Measurements from ENCODE around the gene SLC25A26.

The SLC25A26 gene

DNA sequence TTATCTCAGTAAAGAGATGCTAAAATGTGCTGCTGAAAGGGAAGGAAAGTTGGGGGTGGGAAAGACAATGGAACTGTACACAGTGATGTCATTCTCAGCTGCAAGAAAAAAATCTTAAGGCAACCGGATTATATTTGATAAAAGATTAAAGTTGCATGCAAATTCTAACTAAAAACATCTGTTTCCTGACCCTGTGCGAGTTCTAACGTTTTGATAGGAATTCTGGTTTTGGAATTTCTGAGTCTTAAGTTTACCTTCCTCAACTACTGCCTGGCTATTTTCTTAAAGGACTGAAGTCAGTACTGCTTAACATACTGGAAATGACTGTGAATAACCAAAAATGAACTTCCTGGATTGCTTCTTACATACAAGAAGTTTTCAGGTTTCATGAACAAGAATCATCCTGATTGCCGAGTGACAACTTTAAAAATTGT is 115.5 kb downstream of the SLC25A26 start:
- DNase-seq: no peak

- DNase-seq: no peak
Measured at GRCh38 chr3:66338927-66339326, 118.1 kb downstream of the SLC25A26 start.

DNA sequence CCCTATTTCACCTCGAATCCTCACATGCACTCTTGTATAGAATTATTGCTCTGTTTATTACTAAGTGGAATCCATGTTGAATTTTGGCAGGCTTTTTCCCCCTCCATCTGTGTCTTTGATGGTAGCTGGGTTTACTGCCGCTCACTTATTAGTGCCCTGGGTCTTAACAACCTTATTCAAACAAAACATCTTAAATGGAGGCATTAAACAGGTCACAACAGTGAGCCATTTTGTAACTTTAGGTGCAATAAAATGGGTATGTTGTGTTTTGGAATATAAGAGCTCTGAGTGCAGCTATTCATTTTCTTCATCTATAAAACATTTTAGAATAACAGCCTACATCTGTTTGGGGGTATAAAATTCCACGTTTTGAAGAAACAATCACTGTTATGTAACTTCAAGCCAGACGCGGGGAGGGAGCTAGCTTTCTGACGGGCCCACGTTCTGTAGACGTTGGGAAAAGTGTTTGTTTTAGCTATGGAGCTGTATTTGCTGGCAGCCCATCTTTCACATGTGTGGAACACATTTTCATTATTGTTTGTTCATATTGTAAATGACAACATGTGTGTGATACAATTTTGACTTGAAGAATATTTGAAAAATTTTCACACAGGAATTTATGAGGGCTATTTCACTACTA is 122.0 kb downstream of the SLC25A26 start:
- no peak for DNase-seq

- DNase-seq: no peak
Measured at GRCh38 chr3:66344391-66344811, 123.6 kb downstream of the SLC25A26 start.

DNA sequence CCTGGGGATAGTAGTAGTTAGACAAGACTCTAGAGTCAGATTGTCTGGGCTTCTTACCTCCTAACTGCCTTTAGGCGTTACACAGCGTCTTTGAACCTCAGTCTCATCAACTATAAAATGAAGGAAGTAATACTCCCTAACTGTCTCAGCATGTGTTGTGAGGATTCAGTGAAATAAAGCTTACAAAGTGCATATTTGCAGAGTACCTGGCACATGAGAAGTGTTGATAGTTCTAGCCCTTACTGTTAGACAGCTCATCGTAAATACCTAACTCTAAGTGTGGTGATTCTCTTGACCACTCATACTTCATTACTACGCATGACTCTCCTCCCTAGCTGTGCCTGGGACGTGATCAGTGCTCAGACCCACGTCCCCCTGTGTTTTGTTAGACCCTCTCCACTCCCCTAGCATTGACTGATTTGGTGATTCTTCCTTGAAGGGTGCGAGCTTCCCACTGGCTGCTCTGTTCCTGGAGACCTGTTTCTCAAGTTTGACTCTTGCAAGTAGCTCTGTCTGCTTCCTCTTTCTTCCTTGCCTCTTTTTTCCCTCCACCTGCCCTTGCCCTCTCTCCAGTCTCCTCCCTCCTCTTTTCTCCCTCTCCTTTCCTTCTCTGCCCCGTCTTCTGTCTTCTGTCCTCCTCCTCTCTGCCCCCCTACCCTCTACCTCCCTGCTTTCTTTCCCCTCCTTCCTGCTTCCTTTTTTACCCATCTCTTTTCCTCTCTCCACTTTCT is 124.2 kb downstream of the SLC25A26 start:
- DNase-seq: no peak

GRCh38 chr3:66348704-66349103 is 127.9 kb downstream of the SLC25A26 start:
- DNase-seq: no peak

GRCh38 chr3:66350601-66351000 is 129.8 kb downstream of the SLC25A26 start:
- DNase-seq: no peak

DNA sequence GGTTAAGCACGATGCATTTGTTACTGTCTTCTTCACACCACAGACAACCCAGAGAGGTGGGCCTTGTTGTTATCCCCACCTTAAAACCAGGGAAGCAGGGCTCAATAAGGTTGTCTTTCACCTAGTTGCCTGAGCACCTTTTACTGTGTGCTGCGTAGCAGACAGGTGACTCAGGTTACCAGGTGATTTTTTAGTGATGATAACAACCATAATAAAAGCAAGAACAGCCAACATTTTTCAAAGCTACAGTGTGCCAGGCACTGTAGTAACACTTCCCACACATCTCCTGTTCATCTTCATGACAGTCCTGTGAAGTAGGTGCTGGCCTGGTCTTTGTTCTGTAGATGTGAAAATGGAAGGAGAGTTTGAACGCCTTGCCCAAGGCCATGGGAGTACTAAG is 132.2 kb downstream of the SLC25A26 start:
- no peak for DNase-seq

DNA sequence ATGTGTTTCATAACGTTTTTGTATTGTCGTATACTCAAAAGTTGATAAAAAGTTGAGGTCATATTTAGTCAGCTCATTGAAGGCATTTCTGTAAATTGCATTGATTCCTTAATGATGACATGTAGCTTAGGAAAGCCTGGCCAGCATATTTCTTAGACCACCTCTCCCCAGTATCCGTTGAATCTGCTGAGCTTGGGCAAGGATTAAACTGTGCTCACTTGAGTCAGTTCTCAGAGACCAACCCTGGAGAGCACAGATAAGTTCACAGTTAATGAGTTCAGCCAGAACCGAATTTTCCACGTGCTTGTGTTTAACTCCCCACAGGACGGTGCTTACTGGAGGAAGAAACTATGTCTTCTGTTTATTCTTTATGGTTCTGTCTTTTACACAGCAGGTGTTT is 132.7 kb downstream of the SLC25A26 start:
- DNase-seq: no peak

- DNase-seq: no peak
Measured at GRCh38 chr3:66354001-66354400, 133.2 kb downstream of the SLC25A26 start.

DNA sequence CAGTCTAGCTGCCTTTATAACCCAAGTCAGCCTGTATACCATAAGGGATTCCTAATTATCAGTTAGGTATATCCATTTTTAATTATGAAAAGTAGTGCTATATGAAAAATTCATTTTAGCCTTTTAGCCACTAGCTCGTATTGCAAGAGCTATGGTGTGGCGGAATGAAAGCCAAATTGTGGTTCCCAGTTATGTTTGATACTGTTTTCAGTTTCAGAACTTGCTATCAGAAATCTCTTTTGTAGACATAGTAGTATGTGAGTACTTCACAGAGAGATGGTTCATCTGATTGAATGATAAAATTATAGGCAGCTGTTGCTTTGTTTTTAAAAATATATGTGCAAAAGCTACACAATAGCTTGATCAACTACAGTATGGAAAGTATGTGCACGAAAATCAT is 134.6 kb downstream of the SLC25A26 start:
- DNase-seq: no peak

DNA sequence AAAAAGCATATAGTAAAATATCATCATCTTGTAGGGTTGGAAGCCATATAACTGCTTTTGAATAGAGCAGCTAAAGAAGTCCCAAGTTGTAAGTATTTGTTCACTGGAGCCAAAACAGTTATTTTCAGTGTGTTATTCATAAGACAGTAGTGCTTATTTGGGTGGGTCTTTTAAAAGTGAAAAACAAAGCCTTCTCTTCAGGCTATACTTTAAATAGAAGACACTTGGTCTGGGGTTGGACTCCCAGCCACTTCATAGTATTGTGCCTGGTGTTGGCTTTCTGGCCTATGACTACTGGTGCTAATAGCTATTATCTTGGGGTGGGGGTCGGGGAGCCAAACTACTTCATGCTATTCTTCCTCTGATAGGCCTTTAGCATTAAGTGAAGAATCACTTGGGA is 135.2 kb downstream of the SLC25A26 start:
- no peak for DNase-seq

- no peak for DNase-seq
Measured at GRCh38 chr3:66361356-66361755, 140.6 kb downstream of the SLC25A26 start.

GRCh38 chr3:66362541-66362941 is 141.7 kb downstream of the SLC25A26 start:
- DNase-seq: no peak

DNA sequence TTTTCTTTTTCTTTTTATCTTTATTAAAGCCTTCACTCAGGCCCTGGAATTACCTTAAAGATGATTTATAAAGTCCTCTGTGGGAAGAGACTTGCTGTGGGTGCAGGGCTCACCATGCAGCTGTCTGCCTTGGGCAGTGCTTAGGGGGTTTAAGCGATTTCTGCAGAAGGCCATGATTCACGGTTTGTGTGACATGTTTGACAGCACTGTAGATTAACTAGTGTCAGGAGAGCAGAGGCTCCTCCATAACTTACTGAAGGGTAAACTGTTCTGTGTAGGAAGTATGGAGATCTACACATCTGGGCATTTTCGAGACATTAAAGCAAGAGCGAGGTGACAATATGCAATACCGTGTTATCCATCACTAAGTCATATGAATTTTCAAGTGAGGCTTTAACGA is 142.3 kb downstream of the SLC25A26 start:
- no peak for DNase-seq

GRCh38 chr3:66365080-66365479 is 144.3 kb downstream of the SLC25A26 start:
- DNase-seq: no peak

- DNase-seq: no peak
Measured at GRCh38 chr3:66366747-66367146, 145.9 kb downstream of the SLC25A26 start.

- no peak for DNase-seq
Measured at GRCh38 chr3:66367979-66368378, 147.2 kb downstream of the SLC25A26 start.

- DNase-seq: no peak
Measured at GRCh38 chr3:66370179-66370578, 149.4 kb downstream of the SLC25A26 start.

- DNase-seq: no peak
Measured at GRCh38 chr3:66371432-66371831, 150.6 kb downstream of the SLC25A26 start.

DNA sequence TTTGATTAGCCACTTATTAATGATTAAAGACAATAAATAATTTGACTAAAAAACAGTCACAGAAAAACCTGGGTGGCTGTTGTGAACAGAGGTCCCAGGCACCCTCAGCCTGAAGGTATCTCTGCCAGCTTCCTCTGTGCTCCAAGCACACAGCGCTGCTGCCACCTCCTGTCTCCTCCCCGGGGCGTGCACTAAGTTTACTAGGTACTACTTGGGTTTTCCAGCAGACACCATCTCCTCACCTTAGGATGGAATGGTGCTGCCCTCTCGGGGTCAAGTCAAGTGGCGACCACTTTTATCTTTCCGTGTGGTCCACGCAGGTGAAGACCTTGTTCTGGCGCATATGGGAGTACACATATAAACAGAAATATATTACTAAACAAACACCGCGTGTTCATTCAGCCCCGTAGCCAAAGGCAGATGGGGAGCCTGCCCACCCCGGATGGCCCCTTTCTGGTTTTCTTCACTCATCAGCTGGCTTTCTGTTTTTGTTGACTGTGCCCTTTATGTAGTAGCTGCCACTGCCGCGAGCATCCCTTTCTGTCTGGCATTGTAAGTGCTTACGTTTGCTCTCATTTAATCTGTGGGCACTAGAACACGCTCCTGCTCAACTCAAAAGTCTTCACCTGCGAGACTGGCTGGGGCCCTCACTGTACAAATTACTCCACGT is 152.0 kb downstream of the SLC25A26 start:
- DNase-seq: no peak

DNA sequence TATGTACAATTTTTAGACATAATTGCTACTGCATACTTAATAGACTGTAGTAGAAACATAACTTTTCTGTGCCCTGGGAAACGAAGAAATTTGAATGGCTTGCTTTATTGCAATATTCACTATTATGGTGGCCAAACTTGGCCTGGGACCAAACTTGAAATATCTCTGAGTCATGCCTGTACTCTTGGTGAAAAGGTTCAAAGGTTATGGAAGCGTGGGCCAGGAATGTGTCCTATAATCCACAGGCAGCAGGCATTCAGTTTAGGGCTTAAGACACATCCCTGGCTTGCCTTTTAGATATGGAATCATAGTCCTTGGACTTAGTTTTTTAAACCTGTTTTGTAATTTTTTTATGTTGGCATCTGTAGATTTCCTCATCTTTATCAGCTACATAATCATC is 155.8 kb downstream of the SLC25A26 start:
- no peak for DNase-seq

GRCh38 chr3:66377800-66378199 is 157.0 kb downstream of the SLC25A26 start:
- no peak for DNase-seq

DNA sequence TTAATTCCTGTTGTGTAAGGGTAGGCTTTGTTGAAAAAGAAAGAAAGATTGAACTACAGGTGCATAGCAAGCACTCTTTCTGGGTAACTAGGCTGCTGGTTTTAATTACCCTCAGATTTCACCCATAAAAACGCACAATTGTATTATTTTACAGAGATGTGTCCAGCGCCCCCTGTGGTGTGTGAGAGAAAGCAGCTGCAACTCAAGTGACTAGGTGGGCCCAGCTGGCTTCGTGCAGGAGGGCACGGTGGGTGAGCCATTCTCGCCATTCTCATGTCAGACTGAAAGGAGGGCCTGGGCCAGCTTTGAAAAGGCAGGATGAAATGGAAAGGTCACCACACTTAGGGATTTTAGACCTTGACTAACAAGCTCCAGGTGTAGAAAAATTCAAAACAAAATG is 157.5 kb downstream of the SLC25A26 start:
- DNase-seq: no peak
